Activated T-cell treated with anti-CD3 and anti-CD28 coated beads, Interleukin-2, amount 50 U/mL, for 48 hours (primary cell): ENCODE measurements around the gene MSH4.

Experiments
- DNase-seq, 2 experiments: peaks; one replicate each; pipeline ENCODE4 v3.0.0-alpha.2; 2020

Gene MSH4

GRCh38 chr1:75950176-75950575 lies 153.5 kb downstream of the MSH4 start:
- DNase-seq = no peak

- no peak for DNase-seq
These were observed 155.3 kb downstream of the MSH4 start for GRCh38 chr1:75952016-75952415.

GRCh38 chr1:75953461-75953860 lies 156.8 kb downstream of the MSH4 start:
- no peak for DNase-seq

GRCh38 chr1:75954586-75954985 lies 157.9 kb downstream of the MSH4 start:
- DNase-seq = no peak
